A549 (cell line): Measurements from ENCODE around the gene IGSF23. TPM values are rescaled to one million over a fixed set of nuclear protein-coding genes. Genes with fewer than 3 reads are reported as not detected.

ENCODE experiments used
- ATAC-seq, 2 experiments: fragments of 200-7000 bp in 1 of 2; fragments of >200 bp in 1 of 2; cut with Nextera tagmentation in 1 of 2; cut with Tn5 transposase in 1 of 2; 3 replicates each; pipeline versions ENCODE4 v1.8.0 to v1.9.1; 2018 to 2020; ENCODE audit warnings: mild to moderate bottlenecking in 1 of 2, moderate library complexity in 1 of 2
- CTCF ChIA-PET: fragments of 300-600 bp; sonication (Branson Sonifier 250); formaldehyde crosslinking; extraction: SDS; loops from one replicate; lab custom pipeline; 2021; ENCODE audit warnings: antibody characterized with exemption, inconsistent platforms; lab: Yijun Ruan, JAX
- POLR2A ChIA-PET: fragments of 350-600 bp; formaldehyde crosslinking; extraction: SDS; loops from one replicate; lab custom pipeline; 2021; ENCODE audit warnings: antibody characterized with exemption, inconsistent platforms; lab: Yijun Ruan, JAX
- DNase-seq, 2 experiments: peaks; one replicate each; pipeline versions ENCODE4 v3.0.0 to v3.0.0-alpha.2; 2011 to 2016; ENCODE audit warnings: low read depth in 1 of 2, low spot score in 1 of 2
- FAIRE-seq: peaks from 2 replicates; lab custom pipeline; 2011; peaks lifted over from hg19 to GRCh38; lab: Jason Lieb, UNC
- H3K27ac ChIP-seq, 2 experiments: fragments of >200 bp; sonication (Bioruptor Twin); formaldehyde crosslinking; 3 replicates each; pipeline ENCODE4 v1.5.1; 2016 to 2017
- H3K4me1 ChIP-seq: fragments of >200 bp; sonication (Bioruptor Twin); formaldehyde crosslinking; 3 replicates; pipeline ENCODE4 v1.6.1; 2016
- H3K4me2 ChIP-seq: fragments of >200 bp; sonication (Bioruptor Twin); formaldehyde crosslinking; 3 replicates; pipeline ENCODE4 v1.6.1; 2016
- H3K4me3 ChIP-seq: fragments of >200 bp; sonication (Bioruptor Twin); formaldehyde crosslinking; 3 replicates; pipeline ENCODE4 v1.5.1; 2016
- H3K9me3 ChIP-seq: fragments of >200 bp; sonication (Bioruptor Twin); formaldehyde crosslinking; 3 replicates; pipeline ENCODE4 v1.6.1; 2016
- BCL3 ChIP-seq: fragments of >200 bp; sonication (Bioruptor Twin); formaldehyde crosslinking; IDR thresholded peaks from 3 replicates; pipeline ENCODE4 v1.6.1; 2016
- CEBPB ChIP-seq, 2 experiments: fragments of >200 bp in 1 of 2; sonication (Bioruptor Twin) in 1 of 2; formaldehyde crosslinking in 1 of 2; IDR thresholded peaks; 2 replicates each; pipeline ENCODE4 v1.6.1; 2012 to 2016
- CTCF ChIP-seq: fragments of >200 bp; sonication (Bioruptor Twin); formaldehyde crosslinking; IDR thresholded peaks from 3 replicates; pipeline ENCODE4 v1.5.1; 2016
- E2F6 ChIP-seq: IDR thresholded peaks from 2 replicates; pipeline ENCODE4 v1.6.1; 2012; ENCODE audit warnings: low read depth, borderline replicate concordance
- EHMT2 ChIP-seq: fragments of 200-600 bp; sonication (generic); IDR thresholded peaks from 2 replicates; pipeline ENCODE4 v1.6.1; 2016; ENCODE audit warnings: antibody characterized with exemption, low read depth, mild to moderate bottlenecking, moderate library complexity
- HOXB5 ChIP-seq: fragments of 250-450 bp; sonication (Bioruptor Pico); IDR thresholded peaks from 2 replicates; pipeline ENCODE4 v1.5.0; 2020; ENCODE audit warnings: mild to moderate bottlenecking, moderate library complexity
- JUNB ChIP-seq: fragments of >200 bp; sonication (Bioruptor Twin); formaldehyde crosslinking; IDR thresholded peaks from 2 replicates; pipeline ENCODE4 v1.6.1; 2016
- KDM1A ChIP-seq: fragments of 200-600 bp; sonication (generic); IDR thresholded peaks from 2 replicates; pipeline ENCODE4 v1.6.1; 2016; ENCODE audit warnings: low read depth, mild to moderate bottlenecking
- MAX ChIP-seq: IDR thresholded peaks from 2 replicates; pipeline ENCODE4 v1.6.1; 2012
- NR3C1 ChIP-seq: fragments of >200 bp; sonication (Bioruptor Twin); formaldehyde crosslinking; IDR thresholded peaks from 3 replicates; pipeline ENCODE4 v1.6.1; 2017
- POLR2A ChIP-seq: IDR thresholded peaks from 2 replicates; pipeline ENCODE4 v1.6.1; 2012; ENCODE audit warnings: mild to moderate bottlenecking, low read length
- RAD21 ChIP-seq, 2 experiments: fragments of >200 bp in 1 of 2; sonication (Bioruptor Twin) in 1 of 2; formaldehyde crosslinking in 1 of 2; IDR thresholded peaks in 1 of 2; conservative IDR thresholded peaks in 1 of 2; 2 replicates in 1 of 2; 3 replicates in 1 of 2; pipeline ENCODE4 v1.6.1; 2012 to 2018; ENCODE audit warnings: inconsistent platforms in 1 of 2
- SMC3 ChIP-seq: fragments of >200 bp; sonication (Bioruptor Twin); formaldehyde crosslinking; IDR thresholded peaks from 3 replicates; pipeline ENCODE4 v1.6.1; 2018; ENCODE audit warnings: inconsistent platforms
- SREBF2 ChIP-seq: fragments of 450-650 bp; IDR thresholded peaks from 2 replicates; pipeline ENCODE4 v1.6.1; 2014; ENCODE audit warnings: mild to moderate bottlenecking, moderate library complexity
- ZFP36 ChIP-seq: fragments of 450-650 bp; IDR thresholded peaks from 2 replicates; pipeline ENCODE4 v1.6.1; 2014; ENCODE audit warnings: borderline replicate concordance; ENCODE audit not compliant: partially characterized antibody
- WGBS: methylation state at CpG from one replicate; pipeline ENCODE4 v1.1.6; 2017; ENCODE audit errors: missing lambda C conversion rate; 5-methylcytosine and 5-hydroxymethylcytosine counted together
- polyA plus RNA-seq, 4 experiments: library from polyadenylated mRNA; depleted of rRNA in 3 of 4; stranded (reverse); fragments of >200 nt; fragmentation: RNase III in 1 of 4; extraction: RNeasy Plus Mini Kit Qiagen cat#74134 plus additional on column Dnase treatment in 1 of 4; gene quantifications; 2 replicates in 3 of 4; 3 replicates in 1 of 4; pipeline ENCODE4 v1.2.3, GENCODE V29; 2011 to 2017

IGSF23 gene
- polyA plus RNA-seq, 2 of the 4 experiments (the other 2 are of a cell fraction) = 0.14 to 0.35 TPM

- WGBS = 60% methylated on average over 8 of the region's 8 CpGs
- ChIA-PET POLR2A (no interaction called here), CTCF (interaction anchor here (0.6 to 5.0 kb wide), 54 partner anchors 10 to 1153 kb away, joined by 3 to 75 read pairs (median 4); partner anchors contain the start of genes IGSF23, NECTIN2 and PVR)
- DNase-seq = peak; percentile 65 to 81
- Histone ChIP-seq H3K4me3 (no peak overlapping the region), H3K27ac (peak overlapping the region in 1 of 2 experiments; percentile 5; a peak in 1 of 6 replicates), H3K4me1 (no peaks in the 10 kb centered on the region), H3K9me3 (peaks cover 9% of the 10 kb centered on the region; the same call in 1 of the 3 replicates), H3K4me2 (no peak overlapping the region)
- TF ChIP-seq HOXB5 (CRISPR knock-in tag) = no peak
- no peak for TF ChIP-seq JUNB
- peak; percentile 84 to 96 for TF ChIP-seq RAD21 (conservative IDR thresholded peaks at IDR 0.05 in 1 of 2, IDR thresholded peaks at IDR 0.05 in 1 of 2)
- TF ChIP-seq CEBPB (IDR thresholded peaks at IDR 0.05) = 0 out of 4 replicates have a peak, but pooled peaks have one; percentile 24 to 60
- TF ChIP-seq SMC3 = peak; percentile 77
- TF ChIP-seq CTCF = peak; percentile 86
- peak; percentile 91 to 94 for ATAC-seq
- peak; percentile 82 for FAIRE-seq
These were observed 36.4 kb upstream of the IGSF23 start for GRCh38 chr19:44576843-44577565.

GRCh38 chr19:44577566-44577874, 35.8 kb upstream of the IGSF23 start:
- DNase-seq (no peak), ATAC-seq (no peak), FAIRE-seq (no peak)
- Histone ChIP-seq H3K9me3 (peaks cover 9% of the 10 kb centered on the region; the same call in 1 of the 3 replicates), H3K4me1 (no peaks in the 10 kb centered on the region), H3K27ac (peak overlapping the region in 1 of 2 experiments; percentile 5; a peak in 1 of 6 replicates), H3K4me2 (no peak overlapping the region), H3K4me3 (no peak overlapping the region)
- TF ChIP-seq KDM1A (0 out of 2 replicates have a peak, but pooled peaks have one; percentile 55), SREBF2 (no peak)
- POLR2A ChIA-PET = interaction anchor here (0.6 kb wide), 1 partner anchor 462 kb away, joined by 4 read pairs; no protein-coding TSS in a partner anchor
- WGBS = 54% methylated on average over 1 of the region's 1 CpG
- CTCF ChIA-PET = interaction anchor here (0.6 to 5.0 kb wide), 33 partner anchors 12 to 800 kb away, joined by 3 to 75 read pairs (median 5); partner anchors contain the start of genes NECTIN2 and PVR

GRCh38 chr19:44579663-44580365, 33.5 kb upstream of the IGSF23 start:
- ATAC-seq = no peak
- CTCF ChIA-PET = interaction anchor here (0.7 to 5.0 kb wide), 6 partner anchors 9 to 1789 kb away, joined by 3 to 75 read pairs (median 5); no protein-coding TSS in a partner anchor
- peaks cover 9% of the 10 kb centered on the region; the same call in 1 of the 3 replicates for H3K9me3 ChIP-seq
- no peak overlapping the region for H3K4me2 ChIP-seq
- H3K4me1 ChIP-seq = no peaks in the 10 kb centered on the region
- FAIRE-seq = no peak
- no peak overlapping the region for H3K4me3 ChIP-seq
- H3K27ac ChIP-seq = no peak overlapping the region
- DNase-seq = no peak
- TF ChIP-seq ZFP36 (no peak), EHMT2 (no peak), BCL3 (no peak), E2F6 (no peak), MAX (no peak), NR3C1 (no peak), POLR2A (no peak)
- 89% methylated on average over 5 of the region's 5 CpGs for WGBS
- POLR2A ChIA-PET = no interaction called here
